NCI-H446 treated with DMSO at 0.1 percent for 48 hours (cell line): Measurements from ENCODE around the gene CAVIN1.
"Not testable (repeated sequence)": the region's sequence is repeated elsewhere in the genome, so short reads cannot be mapped to it uniquely, and the experiment has no call there.

ENCODE experiments used
- DNase-seq: peaks from one replicate; lab custom pipeline; 2025; lab: John Stamatoyannopoulos, UW

The CAVIN1 gene

GRCh38 chr17:42378359-42378958 lies 44.6 kb downstream of the CAVIN1 start:
- DNase-seq = no peak

DNA sequence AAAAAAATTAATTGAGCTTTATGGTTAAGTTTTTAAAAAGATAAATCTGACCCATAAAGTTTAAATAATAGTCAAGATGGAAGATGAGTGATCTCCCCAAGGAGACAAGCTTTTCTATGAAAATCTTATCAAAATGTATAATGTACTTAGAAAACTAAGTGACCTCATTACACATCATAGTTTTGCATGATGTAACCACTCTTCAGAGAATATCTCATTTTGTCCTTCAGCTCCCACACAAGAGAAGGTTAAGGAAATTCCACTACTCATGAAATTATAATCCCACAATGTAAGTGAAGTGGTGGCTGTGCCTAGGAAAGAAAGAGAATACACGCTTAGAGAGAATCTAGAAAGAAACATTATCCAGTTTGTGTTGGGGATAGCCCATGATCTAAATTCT lies 49.2 kb downstream of the CAVIN1 start:
- no peak for DNase-seq

DNA sequence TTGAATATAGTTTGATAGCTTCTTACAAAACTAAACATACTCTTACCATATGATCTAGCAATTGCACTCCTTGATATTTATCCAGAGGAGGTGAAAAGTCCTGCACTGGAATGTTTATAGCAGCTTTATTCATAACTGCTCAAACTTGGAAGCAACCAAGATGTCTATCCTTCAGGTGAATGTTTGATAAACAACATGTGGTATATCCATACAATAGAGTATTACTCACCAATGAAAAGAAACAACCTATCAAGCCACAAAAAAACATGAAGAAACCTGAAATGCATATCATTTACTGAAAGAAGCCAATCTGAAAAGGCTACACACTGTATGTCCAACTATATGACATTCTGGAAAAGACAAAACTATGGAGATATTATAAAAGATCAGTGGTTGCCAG lies 50.9 kb downstream of the CAVIN1 start:
- DNase-seq = no peak

DNA sequence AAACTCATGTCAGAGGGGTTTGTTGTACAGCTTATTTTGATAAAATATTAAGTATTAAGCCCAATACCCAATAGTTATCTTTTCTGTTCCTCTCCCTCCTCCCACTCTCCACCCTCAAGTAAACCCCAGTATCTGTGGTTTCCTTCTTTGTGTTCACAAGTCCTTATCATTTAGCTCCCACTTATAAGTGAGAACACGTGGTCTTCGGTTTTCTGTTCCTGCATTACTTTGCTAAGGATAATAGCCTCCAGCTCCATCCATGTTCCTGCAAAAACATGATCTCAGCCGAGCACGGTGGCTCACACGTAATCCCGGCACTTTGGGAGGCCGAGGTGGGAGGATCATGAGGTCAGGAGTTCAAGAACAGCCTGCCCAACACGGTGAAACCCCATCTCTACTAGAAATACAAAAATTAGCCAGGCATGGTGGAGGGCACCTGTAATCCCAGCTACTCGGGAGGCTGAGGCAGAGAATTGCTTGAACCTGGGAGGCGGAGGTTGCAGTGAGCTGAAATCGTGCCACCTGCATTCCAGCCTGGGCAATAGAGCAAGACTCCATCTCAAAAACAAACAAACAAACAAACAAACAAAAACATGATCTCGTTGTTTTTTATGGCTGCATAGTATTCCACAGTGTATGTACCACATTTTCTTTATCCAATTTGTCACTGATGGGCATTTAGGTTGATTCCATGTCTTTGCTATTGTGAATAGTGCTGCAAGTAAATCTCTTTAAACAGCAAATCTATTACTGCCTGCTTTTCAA lies 54.1 kb downstream of the CAVIN1 start:
- DNase-seq = not testable (repeated sequence)

DNA sequence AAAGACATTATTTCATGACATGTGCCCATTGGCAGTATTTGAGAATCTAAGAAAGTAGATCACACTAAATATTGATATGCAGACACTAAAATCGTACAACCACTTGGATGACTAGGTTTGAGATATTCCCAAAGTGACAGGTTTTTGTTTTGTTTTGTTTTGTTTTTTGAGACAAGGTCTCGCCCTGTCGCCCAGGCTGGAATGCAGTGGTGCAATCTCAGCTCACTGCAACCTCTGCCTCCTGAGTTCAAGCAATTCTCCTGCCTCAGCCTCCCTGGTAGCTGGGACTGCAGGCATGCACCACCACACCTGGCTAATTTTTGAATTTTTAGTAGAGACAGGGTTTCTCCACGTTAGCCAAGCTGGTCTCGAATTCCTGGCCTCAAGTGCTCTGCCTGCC lies 54.7 kb downstream of the CAVIN1 start:
- DNase-seq = not testable (repeated sequence)

DNA sequence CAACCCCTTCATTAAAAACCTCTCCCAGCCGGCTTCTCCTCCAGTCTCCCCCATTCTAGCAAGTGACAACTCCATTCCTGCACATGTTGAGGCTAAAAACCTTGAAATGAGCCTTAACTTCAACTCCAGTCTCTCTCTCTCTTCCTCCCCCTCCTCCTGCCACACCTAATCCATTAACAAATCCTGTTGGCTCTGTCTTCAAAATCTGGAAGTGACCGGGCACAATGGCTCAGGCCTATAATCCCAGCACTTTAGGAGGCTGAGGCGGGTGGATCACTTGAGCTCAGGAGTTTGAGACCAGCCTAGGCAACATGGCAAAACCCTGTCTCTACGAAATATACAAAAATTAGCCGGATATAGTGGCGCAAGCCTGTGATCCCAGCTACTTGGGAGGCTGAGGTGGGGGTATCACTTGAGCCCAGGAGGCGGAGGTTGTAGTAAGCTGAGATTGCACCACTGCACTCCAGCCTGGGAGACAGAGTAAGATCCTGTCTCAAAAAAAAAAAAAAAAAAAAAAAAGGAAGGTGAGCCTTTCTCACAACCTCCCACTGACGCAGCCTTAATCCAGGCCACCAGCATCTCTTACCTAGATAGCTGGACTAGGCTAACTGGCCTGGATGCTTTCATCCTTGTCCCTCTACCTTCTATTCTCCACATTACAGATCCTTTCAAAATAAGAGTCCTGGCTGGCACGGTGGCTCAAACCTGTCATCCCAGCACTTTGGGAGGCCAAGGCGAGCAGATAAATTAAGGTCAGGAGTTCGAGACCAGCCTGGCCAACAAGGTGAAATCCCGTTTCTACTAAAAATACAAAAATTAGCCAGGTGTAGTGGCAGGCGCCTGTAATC lies 56.7 kb downstream of the CAVIN1 start:
- DNase-seq = not testable (repeated sequence)

- no peak for DNase-seq
Measured at GRCh38 chr17:42365136-42365535, 57.9 kb downstream of the CAVIN1 start.

- no peak for DNase-seq
Measured at GRCh38 chr17:42363767-42364585, 59.1 kb downstream of the CAVIN1 start.

GRCh38 chr17:42363231-42363630 lies 59.8 kb downstream of the CAVIN1 start:
- DNase-seq = no peak

GRCh38 chr17:42362245-42362961 lies 60.7 kb downstream of the CAVIN1 start:
- peak; percentile 20 for DNase-seq

DNA sequence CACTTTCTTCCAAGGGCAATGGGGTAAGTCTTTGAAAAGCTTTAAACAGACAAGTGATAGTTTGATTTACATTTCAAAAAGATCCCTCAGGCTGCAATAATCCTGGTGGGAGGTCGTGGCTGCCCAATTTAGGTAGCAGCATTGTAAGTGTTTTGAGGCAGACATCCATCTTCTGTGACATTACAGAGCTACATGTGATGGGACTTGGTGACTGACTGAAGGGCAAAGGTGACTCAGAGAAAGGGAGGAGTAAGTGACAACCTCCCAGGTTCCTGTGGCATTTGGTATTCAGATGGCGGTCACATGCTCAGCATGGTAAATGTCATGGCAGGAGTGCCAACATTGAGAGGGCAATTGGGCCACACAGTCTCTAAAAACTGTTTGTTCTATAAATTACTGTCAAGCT lies 61.3 kb downstream of the CAVIN1 start:
- no peak for DNase-seq

DNA sequence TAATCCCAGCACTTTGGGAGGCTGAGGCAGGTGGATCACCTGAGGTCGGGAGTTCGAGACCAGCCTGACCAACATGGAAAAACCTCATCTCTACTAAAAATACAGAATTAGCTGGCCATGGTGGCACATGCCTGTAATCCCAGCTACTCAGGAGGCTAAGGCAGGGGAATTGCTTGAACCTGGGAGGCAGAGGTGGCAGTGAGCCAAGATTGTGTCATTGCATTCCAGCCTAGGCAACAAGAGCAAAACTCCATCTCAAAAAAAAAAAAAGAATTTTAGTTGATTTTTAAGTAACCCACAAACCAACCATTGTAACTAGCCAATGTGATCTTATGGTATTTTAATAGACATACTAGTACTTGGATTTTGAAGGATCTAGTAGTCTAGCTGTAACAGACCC lies 62.7 kb downstream of the CAVIN1 start:
- not testable (repeated sequence) for DNase-seq

DNA sequence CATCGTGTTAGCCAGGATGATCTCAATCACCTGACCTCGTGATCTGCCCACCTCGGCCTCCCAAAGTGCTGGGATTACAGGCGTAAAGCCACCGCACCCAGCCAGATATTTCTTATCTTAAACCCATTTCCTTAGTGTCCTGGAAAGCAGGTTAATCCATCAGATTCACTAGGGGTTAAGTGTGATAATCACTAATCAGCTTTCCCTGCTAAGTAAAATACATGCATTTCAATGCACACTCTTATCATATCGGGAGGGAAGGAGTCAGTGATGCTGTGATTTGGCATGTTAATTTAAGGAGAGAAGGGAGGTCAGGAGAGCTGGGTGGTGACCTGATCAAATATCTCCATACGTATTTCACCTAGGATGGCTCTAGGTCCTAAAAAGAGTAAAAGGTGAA lies 63.9 kb downstream of the CAVIN1 start:
- no peak for DNase-seq

DNA sequence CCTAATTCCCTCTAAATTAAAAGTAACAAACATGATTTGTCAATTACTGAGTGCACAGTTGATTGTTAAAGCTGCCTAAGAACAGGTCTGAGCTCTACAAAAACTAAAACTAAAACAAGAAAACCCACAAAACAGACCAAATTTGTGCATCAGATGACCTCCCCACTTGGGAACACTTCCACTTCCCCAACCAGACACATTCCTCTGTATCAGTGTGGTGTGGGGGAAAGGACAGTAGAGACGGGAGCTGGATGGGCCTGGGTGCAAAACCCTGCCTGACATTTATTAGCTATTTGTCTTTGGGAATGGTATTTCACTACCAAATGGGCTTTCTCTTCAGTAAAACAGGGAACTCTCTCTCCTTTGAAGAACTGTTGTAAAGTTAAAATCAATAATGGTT lies 64.6 kb downstream of the CAVIN1 start:
- no peak for DNase-seq

- DNase-seq = no peak
Measured at GRCh38 chr17:42354956-42355843, 67.9 kb downstream of the CAVIN1 start.
